CD4-positive, alpha-beta T cell treated with Interleukin-17A for 1 hour (primary cell): ENCODE measurements around the gene PAPSS2.
A peak's percentile ranks its signal among the peaks of the same experiment; 100 is the strongest.

ENCODE experiments used
- DNase-seq: peaks from one replicate; pipeline ENCODE4 v3.0.0-alpha.2; 2020

Gene PAPSS2

GRCh38 chr10:87753995-87754866, 94.6 kb downstream of the PAPSS2 start:
- no peak for DNase-seq

GRCh38 chr10:87757685-87758084, 98.0 kb downstream of the PAPSS2 start:
- no peak for DNase-seq

- no peak for DNase-seq
These were observed 99.9 kb downstream of the PAPSS2 start for GRCh38 chr10:87759551-87759950.

- DNase-seq, result no peak
These were observed 100.7 kb downstream of the PAPSS2 start for GRCh38 chr10:87760195-87760905.

- no peak for DNase-seq
These were observed 101.5 kb downstream of the PAPSS2 start for GRCh38 chr10:87761153-87761552.

GRCh38 chr10:87761892-87762291, 102.2 kb downstream of the PAPSS2 start:
- no peak for DNase-seq

- no peak for DNase-seq
These were observed 103.6 kb downstream of the PAPSS2 start for GRCh38 chr10:87763086-87763861.

GRCh38 chr10:87764072-87764934, 104.6 kb downstream of the PAPSS2 start:
- DNase-seq, result no peak

GRCh38 chr10:87765666-87766376, 106.1 kb downstream of the PAPSS2 start:
- no peak for DNase-seq

GRCh38 chr10:87767253-87767652, 107.6 kb downstream of the PAPSS2 start:
- no peak for DNase-seq

- DNase-seq, result peak; percentile 38
These were observed 112.3 kb downstream of the PAPSS2 start for GRCh38 chr10:87771871-87772500.

GRCh38 chr10:87775766-87776165, 116.1 kb downstream of the PAPSS2 start:
- DNase-seq, result no peak

GRCh38 chr10:87776328-87776727, 116.7 kb downstream of the PAPSS2 start:
- DNase-seq, result no peak

- no peak for DNase-seq
These were observed 121.9 kb downstream of the PAPSS2 start for GRCh38 chr10:87781545-87781944.

- no peak for DNase-seq
These were observed 123.0 kb downstream of the PAPSS2 start for GRCh38 chr10:87782721-87783120.

- no peak for DNase-seq
These were observed 126.7 kb downstream of the PAPSS2 start for GRCh38 chr10:87786421-87786820.

- DNase-seq, result no peak
These were observed 130.5 kb downstream of the PAPSS2 start for GRCh38 chr10:87790185-87790584.

GRCh38 chr10:87794285-87794684, 134.6 kb downstream of the PAPSS2 start:
- no peak for DNase-seq
